Loucy (cell line): ENCODE results near the gene RDM1.

Source experiments
- EZH2phosphoT487 ChIP-seq: fragments of 200-600 bp; IDR thresholded peaks from 2 replicates; pipeline ENCODE4 v1.6.1; 2018; ENCODE audit warnings: antibody characterized with exemption, mild to moderate bottlenecking, moderate library complexity, borderline replicate concordance
- TF ChIP-seq, protein P1 (sequence below): fragments of 200-600 bp; sonication (generic); conservative IDR thresholded peaks from 2 replicates; pipeline ENCODE4 v1.5.1; 2014; ENCODE audit warnings: mild to moderate bottlenecking, antibody characterized with exemption, low read length

DNA sequence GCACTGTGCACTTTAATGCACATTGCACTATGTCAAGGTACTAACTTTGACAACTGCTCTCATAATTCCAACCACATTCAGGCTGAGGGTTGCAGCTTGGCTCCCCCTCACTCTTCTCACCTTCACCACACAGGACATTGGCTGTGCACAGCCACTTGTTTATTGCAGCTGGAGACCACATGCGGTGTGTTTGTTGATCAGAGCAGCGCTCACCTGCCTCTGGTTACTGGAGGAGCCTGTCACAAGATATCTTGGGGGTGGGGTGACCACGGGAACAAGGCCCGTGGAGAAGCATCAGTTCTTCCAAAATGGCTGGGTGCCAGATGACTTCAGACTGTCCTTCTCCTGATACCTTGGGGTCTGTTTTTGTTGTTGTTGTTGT lies 39.8 kb downstream of the RDM1 start:
- TF ChIP-seq, protein P1, sequence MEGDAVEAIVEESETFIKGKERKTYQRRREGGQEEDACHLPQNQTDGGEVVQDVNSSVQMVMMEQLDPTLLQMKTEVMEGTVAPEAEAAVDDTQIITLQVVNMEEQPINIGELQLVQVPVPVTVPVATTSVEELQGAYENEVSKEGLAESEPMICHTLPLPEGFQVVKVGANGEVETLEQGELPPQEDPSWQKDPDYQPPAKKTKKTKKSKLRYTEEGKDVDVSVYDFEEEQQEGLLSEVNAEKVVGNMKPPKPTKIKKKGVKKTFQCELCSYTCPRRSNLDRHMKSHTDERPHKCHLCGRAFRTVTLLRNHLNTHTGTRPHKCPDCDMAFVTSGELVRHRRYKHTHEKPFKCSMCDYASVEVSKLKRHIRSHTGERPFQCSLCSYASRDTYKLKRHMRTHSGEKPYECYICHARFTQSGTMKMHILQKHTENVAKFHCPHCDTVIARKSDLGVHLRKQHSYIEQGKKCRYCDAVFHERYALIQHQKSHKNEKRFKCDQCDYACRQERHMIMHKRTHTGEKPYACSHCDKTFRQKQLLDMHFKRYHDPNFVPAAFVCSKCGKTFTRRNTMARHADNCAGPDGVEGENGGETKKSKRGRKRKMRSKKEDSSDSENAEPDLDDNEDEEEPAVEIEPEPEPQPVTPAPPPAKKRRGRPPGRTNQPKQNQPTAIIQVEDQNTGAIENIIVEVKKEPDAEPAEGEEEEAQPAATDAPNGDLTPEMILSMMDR: no peak
- no peak for TF ChIP-seq EZH2phosphoT487
